ENCODE data around the gene CPNE6. TPM values are rescaled to one million over a fixed set of nuclear protein-coding genes. Genes with fewer than 3 reads are reported as not detected.

CPNE6 gene
- total and polyA plus RNA-seq, 2 of the 13 experiments (the other 11 are each of a cell fraction or from before 2014, with no cell fraction given): not detected

- TF ChIP-seq, protein P1, sequence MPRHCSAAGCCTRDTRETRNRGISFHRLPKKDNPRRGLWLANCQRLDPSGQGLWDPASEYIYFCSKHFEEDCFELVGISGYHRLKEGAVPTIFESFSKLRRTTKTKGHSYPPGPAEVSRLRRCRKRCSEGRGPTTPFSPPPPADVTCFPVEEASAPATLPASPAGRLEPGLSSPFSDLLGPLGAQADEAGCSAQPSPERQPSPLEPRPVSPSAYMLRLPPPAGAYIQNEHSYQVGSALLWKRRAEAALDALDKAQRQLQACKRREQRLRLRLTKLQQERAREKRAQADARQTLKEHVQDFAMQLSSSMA (CRISPR knock-in tag; IDR thresholded peaks at IDR 0.05): peak; percentile 67; the same call in 1 of the 2 replicates
- TF ChIP-seq KDM6A (CRISPR knock-in tag; IDR thresholded peaks at IDR 0.05; ENCODE audit: low read depth): no peak
- TF ChIP-seq KLF15 (CRISPR knock-in tag; IDR thresholded peaks at IDR 0.05; ENCODE audit: borderline replicate concordance): no peak
- TF ChIP-seq, protein P2, sequence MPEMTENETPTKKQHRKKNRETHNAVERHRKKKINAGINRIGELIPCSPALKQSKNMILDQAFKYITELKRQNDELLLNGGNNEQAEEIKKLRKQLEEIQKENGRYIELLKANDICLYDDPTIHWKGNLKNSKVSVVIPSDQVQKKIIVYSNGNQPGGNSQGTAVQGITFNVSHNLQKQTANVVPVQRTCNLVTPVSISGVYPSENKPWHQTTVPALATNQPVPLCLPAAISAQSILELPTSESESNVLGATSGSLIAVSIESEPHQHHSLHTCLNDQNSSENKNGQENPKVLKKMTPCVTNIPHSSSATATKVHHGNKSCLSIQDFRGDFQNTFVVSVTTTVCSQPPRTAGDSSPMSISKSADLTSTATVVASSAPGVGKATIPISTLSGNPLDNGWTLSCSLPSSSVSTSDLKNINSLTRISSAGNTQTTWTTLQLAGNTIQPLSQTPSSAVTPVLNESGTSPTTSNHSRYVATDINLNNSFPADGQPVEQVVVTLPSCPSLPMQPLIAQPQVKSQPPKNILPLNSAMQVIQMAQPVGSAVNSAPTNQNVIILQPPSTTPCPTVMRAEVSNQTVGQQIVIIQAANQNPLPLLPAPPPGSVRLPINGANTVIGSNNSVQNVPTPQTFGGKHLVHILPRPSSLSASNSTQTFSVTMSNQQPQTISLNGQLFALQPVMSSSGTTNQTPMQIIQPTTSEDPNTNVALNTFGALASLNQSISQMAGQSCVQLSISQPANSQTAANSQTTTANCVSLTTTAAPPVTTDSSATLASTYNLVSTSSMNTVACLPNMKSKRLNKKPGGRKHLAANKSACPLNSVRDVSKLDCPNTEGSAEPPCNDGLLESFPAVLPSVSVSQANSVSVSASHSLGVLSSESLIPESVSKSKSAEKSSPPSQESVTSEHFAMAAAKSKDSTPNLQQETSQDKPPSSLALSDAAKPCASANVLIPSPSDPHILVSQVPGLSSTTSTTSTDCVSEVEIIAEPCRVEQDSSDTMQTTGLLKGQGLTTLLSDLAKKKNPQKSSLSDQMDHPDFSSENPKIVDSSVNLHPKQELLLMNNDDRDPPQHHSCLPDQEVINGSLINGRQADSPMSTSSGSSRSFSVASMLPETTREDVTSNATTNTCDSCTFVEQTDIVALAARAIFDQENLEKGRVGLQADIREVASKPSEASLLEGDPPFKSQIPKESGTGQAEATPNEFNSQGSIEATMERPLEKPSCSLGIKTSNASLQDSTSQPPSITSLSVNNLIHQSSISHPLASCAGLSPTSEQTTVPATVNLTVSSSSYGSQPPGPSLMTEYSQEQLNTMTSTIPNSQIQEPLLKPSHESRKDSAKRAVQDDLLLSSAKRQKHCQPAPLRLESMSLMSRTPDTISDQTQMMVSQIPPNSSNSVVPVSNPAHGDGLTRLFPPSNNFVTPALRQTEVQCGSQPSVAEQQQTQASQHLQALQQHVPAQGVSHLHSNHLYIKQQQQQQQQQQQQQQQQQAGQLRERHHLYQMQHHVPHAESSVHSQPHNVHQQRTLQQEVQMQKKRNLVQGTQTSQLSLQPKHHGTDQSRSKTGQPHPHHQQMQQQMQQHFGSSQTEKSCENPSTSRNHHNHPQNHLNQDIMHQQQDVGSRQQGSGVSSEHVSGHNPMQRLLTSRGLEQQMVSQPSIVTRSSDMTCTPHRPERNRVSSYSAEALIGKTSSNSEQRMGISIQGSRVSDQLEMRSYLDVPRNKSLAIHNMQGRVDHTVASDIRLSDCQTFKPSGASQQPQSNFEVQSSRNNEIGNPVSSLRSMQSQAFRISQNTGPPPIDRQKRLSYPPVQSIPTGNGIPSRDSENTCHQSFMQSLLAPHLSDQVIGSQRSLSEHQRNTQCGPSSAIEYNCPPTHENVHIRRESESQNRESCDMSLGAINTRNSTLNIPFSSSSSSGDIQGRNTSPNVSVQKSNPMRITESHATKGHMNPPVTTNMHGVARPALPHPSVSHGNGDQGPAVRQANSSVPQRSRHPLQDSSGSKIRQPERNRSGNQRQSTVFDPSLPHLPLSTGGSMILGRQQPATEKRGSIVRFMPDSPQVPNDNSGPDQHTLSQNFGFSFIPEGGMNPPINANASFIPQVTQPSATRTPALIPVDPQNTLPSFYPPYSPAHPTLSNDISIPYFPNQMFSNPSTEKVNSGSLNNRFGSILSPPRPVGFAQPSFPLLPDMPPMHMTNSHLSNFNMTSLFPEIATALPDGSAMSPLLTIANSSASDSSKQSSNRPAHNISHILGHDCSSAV (CRISPR knock-in tag; IDR thresholded peaks at IDR 0.05; ENCODE audit: borderline replicate concordance): no peak
- TF ChIP-seq, protein P3, sequence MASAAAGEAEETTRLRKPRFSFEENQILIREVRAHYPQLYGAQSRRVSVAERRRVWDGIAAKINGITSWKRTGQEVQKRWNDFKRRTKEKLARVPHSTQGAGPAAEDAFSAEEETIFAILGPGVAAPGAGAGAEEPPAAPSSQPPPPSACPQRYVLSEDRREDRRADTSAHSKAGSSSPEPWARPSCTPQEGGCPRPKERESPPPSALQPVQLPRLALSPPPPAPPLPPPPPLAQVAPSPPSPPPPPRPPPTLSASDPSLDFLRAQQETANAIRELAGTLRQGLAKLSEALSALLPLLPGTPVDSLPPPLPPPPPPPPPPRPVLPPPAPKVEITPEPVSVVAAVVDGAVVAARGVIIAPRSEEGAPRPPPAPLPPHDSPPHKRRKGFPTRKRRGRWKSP (CRISPR knock-in tag; IDR thresholded peaks at IDR 0.05): no peak
- TF ChIP-seq ZNF549 (CRISPR knock-in tag; IDR thresholded peaks at IDR 0.05): no peak
- no peak for TF ChIP-seq ZNF550 (CRISPR knock-in tag; IDR thresholded peaks at IDR 0.05; ENCODE audit: borderline replicate concordance)
- TF ChIP-seq, protein P4, sequence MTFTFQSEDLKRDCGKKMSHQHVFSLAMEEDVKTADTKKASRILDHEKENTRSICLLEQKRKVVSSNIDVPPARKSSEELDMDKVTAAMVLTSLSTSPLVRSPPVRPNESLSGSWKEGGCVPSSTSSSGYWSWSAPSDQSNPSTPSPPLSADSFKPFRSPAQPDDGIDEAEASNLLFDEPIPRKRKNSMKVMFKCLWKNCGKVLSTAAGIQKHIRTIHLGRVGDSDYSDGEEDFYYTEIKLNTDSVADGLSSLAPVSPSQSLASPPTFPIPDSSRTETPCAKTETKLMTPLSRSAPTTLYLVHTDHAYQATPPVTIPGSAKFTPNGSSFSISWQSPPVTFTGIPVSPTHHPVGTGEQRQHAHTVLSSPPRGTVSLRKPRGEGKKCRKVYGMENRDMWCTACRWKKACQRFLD (CRISPR knock-in tag; IDR thresholded peaks at IDR 0.05; ENCODE audit: borderline replicate concordance): no peak
- TF ChIP-seq DR1 (CRISPR knock-in tag; IDR thresholded peaks at IDR 0.05): no peak
- TF ChIP-seq MAFF (IDR thresholded peaks at IDR 0.05; ENCODE audit: low read depth, low read length): peak; percentile 60
- TF ChIP-seq FOXO4 (CRISPR knock-in tag; conservative IDR thresholded peaks at IDR 0.05): no peak
- peak; percentile 71 to 85; a peak in 3 of 4 replicates for TF ChIP-seq MAFK (conservative IDR thresholded peaks at IDR 0.05 in 1 of 2, IDR thresholded peaks at IDR 0.05 in 1 of 2; ENCODE audit: low read length in 2 of 2)
These were observed 18.5 kb downstream of the CPNE6 start (continued) for GRCh38 chr14:24089890-24090289.

Measured in HepG2 (cell line).